ENCODE results near the gene GPR34. TPM values are rescaled to one million over a fixed set of nuclear protein-coding genes. Genes with fewer than 3 reads are reported as not detected.

Gene GPR34
- total RNA-seq, 4 donors from 2014 or later: 1.7 to 2.7 (median 1.8) TPM

DNA sequence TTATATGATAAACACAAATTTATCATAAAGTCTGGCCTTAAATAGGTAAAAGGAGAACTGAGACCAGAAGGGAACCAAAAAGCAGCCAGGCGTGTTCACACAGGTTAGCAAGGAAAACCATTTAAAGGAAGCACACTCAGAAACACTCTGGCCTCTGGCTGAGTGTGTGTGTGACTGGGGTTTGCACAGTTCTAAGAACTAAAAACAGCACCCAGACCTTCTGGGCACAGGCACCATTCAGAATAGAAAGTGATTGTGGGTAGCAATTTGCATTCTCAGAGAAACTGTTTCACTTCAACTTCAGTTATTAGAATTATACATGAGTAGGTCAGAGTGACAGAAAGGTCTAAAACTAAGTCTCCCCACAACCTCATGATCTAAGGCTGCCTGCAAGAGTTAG, 45.2 kb downstream of the GPR34 start:
- Histone ChIP-seq H3K4me3 (no peak overlapping the region), H3K27me3 (no peaks in the 10 kb centered on the region), H3K27ac (no peak overlapping the region), H3K4me1 (no peaks in the 10 kb centered on the region), H3K36me3 (no peaks in the 10 kb centered on the region), H3K9me3 (no peaks in the 10 kb centered on the region)
- no peak for TF ChIP-seq EP300 (IDR thresholded peaks at IDR 0.05)
- no peak for TF ChIP-seq POLR2A (IDR thresholded peaks at IDR 0.05)
- no peak for TF ChIP-seq POLR2AphosphoS5 (IDR thresholded peaks at IDR 0.05)
- no peak for TF ChIP-seq CTCF (IDR thresholded peaks at IDR 0.05)
- 64% methylated on average over 1 of the region's 1 CpG for WGBS
- DNase-seq (ENCODE audit: low spot score in 2 of 2): no peak

DNA sequence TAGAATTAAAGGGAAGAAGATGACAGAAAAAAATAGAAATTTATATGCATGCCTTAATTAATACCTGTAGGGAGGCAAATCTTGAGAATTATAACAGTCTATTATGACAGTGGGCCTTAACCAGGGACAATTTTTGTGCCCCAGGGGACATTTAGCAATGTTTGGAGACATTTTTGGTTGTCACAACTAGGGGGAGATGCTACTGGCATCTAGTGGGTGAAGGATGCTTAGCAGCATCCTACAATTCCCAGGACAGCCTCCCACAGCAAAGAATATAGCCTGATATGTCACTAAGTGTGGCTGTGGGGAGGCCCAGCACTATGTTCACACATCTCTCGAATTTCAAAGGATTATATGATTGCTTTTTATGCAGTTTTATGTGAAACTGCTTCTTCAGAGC, 45.8 kb downstream of the GPR34 start:
- Histone ChIP-seq H3K27ac (no peak overlapping the region), H3K9me3 (no peaks in the 10 kb centered on the region), H3K4me3 (no peak overlapping the region), H3K36me3 (no peaks in the 10 kb centered on the region), H3K4me1 (no peaks in the 10 kb centered on the region), H3K27me3 (no peaks in the 10 kb centered on the region)
- WGBS: 22% methylated on average over 1 of the region's 1 CpG
- TF ChIP-seq POLR2AphosphoS5 (IDR thresholded peaks at IDR 0.05) (no peak), EP300 (IDR thresholded peaks at IDR 0.05) (no peak), POLR2A (IDR thresholded peaks at IDR 0.05) (no peak), CTCF (IDR thresholded peaks at IDR 0.05) (no peak)
- no peak for DNase-seq (ENCODE audit: low spot score in 2 of 2)

DNA sequence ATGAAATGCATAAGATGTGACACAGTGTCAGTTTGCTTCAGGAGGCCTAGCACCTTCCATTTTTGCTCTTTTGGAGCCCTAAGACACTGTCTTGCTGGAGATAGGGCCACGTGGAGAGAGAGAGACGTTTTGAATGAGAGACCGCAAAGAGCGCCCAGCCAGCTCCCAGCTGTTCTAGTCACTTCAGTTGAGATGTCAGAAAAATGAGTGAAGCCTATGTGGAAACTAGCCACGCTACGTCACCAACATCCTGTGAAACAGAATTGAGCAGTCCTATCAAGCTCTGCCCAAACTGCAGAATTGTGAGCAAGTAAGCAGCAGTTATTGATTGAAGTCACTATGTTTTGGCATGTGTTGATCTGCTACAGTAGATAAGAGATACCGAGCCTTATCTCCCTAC, 48.3 kb downstream of the GPR34 start:
- Histone ChIP-seq H3K27ac (no peak overlapping the region), H3K4me3 (no peak overlapping the region), H3K36me3 (no peaks in the 10 kb centered on the region), H3K9me3 (no peaks in the 10 kb centered on the region), H3K4me1 (no peaks in the 10 kb centered on the region), H3K27me3 (no peaks in the 10 kb centered on the region)
- TF ChIP-seq POLR2A (IDR thresholded peaks at IDR 0.05): no peak
- TF ChIP-seq CTCF (IDR thresholded peaks at IDR 0.05): no peak
- no peak for TF ChIP-seq POLR2AphosphoS5 (IDR thresholded peaks at IDR 0.05)
- no peak for TF ChIP-seq EP300 (IDR thresholded peaks at IDR 0.05)
- WGBS: 81% methylated on average over 7 of the region's 7 CpGs
- DNase-seq (ENCODE audit: low spot score in 2 of 2): no peak

GRCh38 chrX:41739871-41740270, 51.1 kb downstream of the GPR34 start:
- no peaks in the 10 kb centered on the region for H3K36me3 ChIP-seq
- TF ChIP-seq POLR2AphosphoS5 (IDR thresholded peaks at IDR 0.05) (no peak), POLR2A (IDR thresholded peaks at IDR 0.05) (no peak), EP300 (IDR thresholded peaks at IDR 0.05) (no peak), CTCF (IDR thresholded peaks at IDR 0.05) (no peak)
- no peak for DNase-seq (ENCODE audit: low spot score in 2 of 2)
- 71% methylated on average over 1 of the region's 1 CpG for WGBS
- H3K27ac ChIP-seq: no peak overlapping the region
- no peaks in the 10 kb centered on the region for H3K27me3 ChIP-seq
- no peaks in the 10 kb centered on the region for H3K9me3 ChIP-seq
- H3K4me3 ChIP-seq: no peak overlapping the region
- no peaks in the 10 kb centered on the region for H3K4me1 ChIP-seq

Other genes starting within 250 kb of the GPR34 start
- not detected for gene NYX, start 241.6 kb upstream of the GPR34 start, total RNA-seq
- gene GPR82, start 35.2 kb downstream of the GPR34 start, total RNA-seq: under 1 TPM in 1 of 4 donors, not detected in 3; 0.18 TPM
- 10 to 100 TPM; 19.4 to 28.6 (median 25.3) TPM for gene CASK, start 234.6 kb downstream of the GPR34 start, total RNA-seq

All from suprapubic skin (tissue), 4 donors.